SK-N-SH (cell line): Measurements from ENCODE around the gene EMILIN2. TPM values are rescaled to one million over a fixed set of nuclear protein-coding genes. Genes with fewer than 3 reads are reported as not detected.

Experiments
- CTCF ChIA-PET: fragments of 300-600, 350-600 bp; formaldehyde crosslinking; extraction: SDS; loops from one replicate; lab custom pipeline; 2021; lab: Yijun Ruan, JAX
- POLR2A ChIA-PET: fragments of 350-600 bp; sonication (Branson Sonifier 250); formaldehyde crosslinking; extraction: SDS; loops from one replicate; lab custom pipeline; 2020; ENCODE audit warnings: antibody characterized with exemption, inconsistent platforms; lab: Yijun Ruan, JAX
- DNase-seq: peaks from one replicate; pipeline ENCODE4 v3.0.0; 2012
- H2AFZ ChIP-seq: fragments of 200-600 bp; sonication (generic); 2 replicates; pipeline ENCODE4 v1.8.1; 2016; ENCODE audit warnings: antibody characterized with exemption, mild to moderate bottlenecking, low read depth
- H3F3A ChIP-seq: fragments of 200-600 bp; sonication (generic); replicated peaks from 2 replicates; pipeline ENCODE3; 2016; ENCODE audit warnings: antibody characterized with exemption, mild to moderate bottlenecking; ENCODE audit not compliant: insufficient read depth
- H3K27ac ChIP-seq, 2 experiments: fragments of 200-500 bp in 1 of 2; fragments of 200-600 bp in 1 of 2; sonication (Bioruptor generic) in 1 of 2; sonication (generic), shearing (Covaris generic) in 1 of 2; 2 replicates each; pipeline versions ENCODE4 v1.5.1 to v1.6.1; 2014 to 2016; ENCODE audit warnings: low read depth in 2 of 2, inconsistent platforms in 1 of 2, low read length in 1 of 2, mild to moderate bottlenecking in 1 of 2, mixed read lengths in 1 of 2
- H3K27me3 ChIP-seq: fragments of 200-600 bp; sonication (generic), shearing (Covaris generic); 2 replicates; pipeline ENCODE4 v1.6.1; 2016; ENCODE audit warnings: mixed run types; ENCODE audit not compliant: insufficient read depth
- H3K36me3 ChIP-seq, 2 experiments: fragments of 200-500 bp in 1 of 2; fragments of 200-600 bp in 1 of 2; sonication (Bioruptor generic) in 1 of 2; sonication (generic) in 1 of 2; replicated peaks in 1 of 2; 2 replicates each; pipeline versions ENCODE3 to v1.5.1; 2014 to 2016; ENCODE audit warnings: low read length in 1 of 2, mild to moderate bottlenecking in 1 of 2; ENCODE audit not compliant: insufficient read depth in 2 of 2, control insufficient read depth in 1 of 2
- H3K4me1 ChIP-seq, 2 experiments: fragments of 200-500 bp in 1 of 2; fragments of 200-600 bp in 1 of 2; sonication (Bioruptor generic) in 1 of 2; sonication (generic), shearing (Covaris generic) in 1 of 2; 2 replicates each; pipeline versions ENCODE4 v1.5.1 to v1.6.1; 2014 to 2016; ENCODE audit warnings: low read depth in 1 of 2, low read length in 1 of 2, mixed run types in 1 of 2; ENCODE audit not compliant: insufficient read depth in 2 of 2, control insufficient read depth in 1 of 2
- H3K4me2 ChIP-seq: fragments of 200-600 bp; sonication (generic), shearing (Covaris generic); 2 replicates; pipeline ENCODE4 v1.6.1; 2017; ENCODE audit warnings: mixed run types
- H3K4me3 ChIP-seq, 2 experiments: fragments of 200-500 bp in 1 of 2; fragments of 200-600 bp in 1 of 2; sonication (Bioruptor generic) in 1 of 2; sonication (generic), shearing (Covaris generic) in 1 of 2; 2 replicates each; pipeline versions ENCODE4 v1.5.1 to v1.8.1; 2014 to 2016; ENCODE audit warnings: low read depth in 2 of 2, inconsistent platforms in 1 of 2, low read length in 1 of 2, mild to moderate bottlenecking in 1 of 2, mixed read lengths in 1 of 2, moderate library complexity in 1 of 2
- H3K79me2 ChIP-seq: fragments of 200-600 bp; sonication (generic); 2 replicates; pipeline ENCODE4 v1.8.1; 2017; ENCODE audit warnings: mild to moderate bottlenecking; ENCODE audit not compliant: insufficient read depth
- H3K9ac ChIP-seq: fragments of 200-600 bp; sonication (generic); 2 replicates; pipeline ENCODE4 v1.6.1; 2017; ENCODE audit warnings: mixed run types
- H3K9me2 ChIP-seq: fragments of 200-600 bp; sonication (generic); 2 replicates; pipeline ENCODE4 v1.6.1; 2017; ENCODE audit warnings: mixed run types
- H3K9me3 ChIP-seq: fragments of 200-600 bp; sonication (generic); 2 replicates; pipeline ENCODE4 v1.6.1; 2017; ENCODE audit warnings: mixed run types, mild to moderate bottlenecking, moderate library complexity
- H4K20me1 ChIP-seq: fragments of 200-600 bp; sonication (generic); 2 replicates; pipeline ENCODE4 v1.6.1; 2017; ENCODE audit warnings: mild to moderate bottlenecking, mixed run types; ENCODE audit not compliant: insufficient read depth
- FOSL2 ChIP-seq: IDR thresholded peaks from 2 replicates; pipeline ENCODE4 v1.4.0; 2012; ENCODE audit warnings: low read depth, mild to moderate bottlenecking, moderate library complexity, borderline replicate concordance
- GABPA ChIP-seq: IDR thresholded peaks from 2 replicates; pipeline ENCODE4 v1.4.0; 2012; ENCODE audit warnings: low read depth, mild to moderate bottlenecking
- RFX5 ChIP-seq: IDR thresholded peaks from 2 replicates; pipeline ENCODE4 v1.6.1; 2012; ENCODE audit warnings: mild to moderate bottlenecking, improper control_type of control experiment, low read length
- TCF12 ChIP-seq: IDR thresholded peaks from 2 replicates; pipeline ENCODE4 v1.4.0; 2012
- WGBS: methylation state at CpG from one replicate; pipeline ENCODE4 v1.1.6; 2017; ENCODE audit warnings: low lambda C conversion rate; 5-methylcytosine and 5-hydroxymethylcytosine counted together
- polyA plus RNA-seq, 3 experiments: library from polyadenylated mRNA; depleted of rRNA; stranded (reverse); fragments of >200 nt; gene quantifications; 2 replicates each; pipeline ENCODE4 v1.2.3, GENCODE V29; 2012
- TF ChIP-seq, protein P1 (sequence below): fragments of 150-350 bp; IDR thresholded peaks from 2 replicates; pipeline ENCODE4 v1.6.1; 2017; ENCODE audit warnings: antibody characterized with exemption, low read length, low read depth, borderline replicate concordance
- TF ChIP-seq, protein P2 (sequence below): fragments of 200-600 bp; sonication (generic); IDR thresholded peaks from 2 replicates; pipeline ENCODE4 v1.6.1; 2017; ENCODE audit warnings: antibody characterized with exemption, mild to moderate bottlenecking, moderate library complexity

The EMILIN2 gene
- polyA plus RNA-seq, 1 of the 3 experiments (the other 2 are of a cell fraction): 1.4 TPM

- Histone ChIP-seq H3K4me3 (no peak overlapping the region), H3K9me2 (no peaks in the 10 kb centered on the region), H3K4me2 (no peak overlapping the region), H3K9ac (no peak overlapping the region), H3F3A (no peaks in the 10 kb centered on the region), H3K27ac (no peak overlapping the region), H3K79me2 (no peaks in the 10 kb centered on the region), H3K36me3 (no peaks in the 10 kb centered on the region)
- CTCF ChIA-PET: interaction anchor here (1.0 kb wide), 1 partner anchor 18 kb away, joined by 3 read pairs; no protein-coding TSS in a partner anchor
- POLR2A ChIA-PET: no interaction called here
- TF ChIP-seq TCF12: no peak
- no peak for TF ChIP-seq FOSL2
- TF ChIP-seq, protein P1, sequence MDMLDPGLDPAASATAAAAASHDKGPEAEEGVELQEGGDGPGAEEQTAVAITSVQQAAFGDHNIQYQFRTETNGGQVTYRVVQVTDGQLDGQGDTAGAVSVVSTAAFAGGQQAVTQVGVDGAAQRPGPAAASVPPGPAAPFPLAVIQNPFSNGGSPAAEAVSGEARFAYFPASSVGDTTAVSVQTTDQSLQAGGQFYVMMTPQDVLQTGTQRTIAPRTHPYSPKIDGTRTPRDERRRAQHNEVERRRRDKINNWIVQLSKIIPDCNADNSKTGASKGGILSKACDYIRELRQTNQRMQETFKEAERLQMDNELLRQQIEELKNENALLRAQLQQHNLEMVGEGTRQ: no peak
- TF ChIP-seq, protein P2, sequence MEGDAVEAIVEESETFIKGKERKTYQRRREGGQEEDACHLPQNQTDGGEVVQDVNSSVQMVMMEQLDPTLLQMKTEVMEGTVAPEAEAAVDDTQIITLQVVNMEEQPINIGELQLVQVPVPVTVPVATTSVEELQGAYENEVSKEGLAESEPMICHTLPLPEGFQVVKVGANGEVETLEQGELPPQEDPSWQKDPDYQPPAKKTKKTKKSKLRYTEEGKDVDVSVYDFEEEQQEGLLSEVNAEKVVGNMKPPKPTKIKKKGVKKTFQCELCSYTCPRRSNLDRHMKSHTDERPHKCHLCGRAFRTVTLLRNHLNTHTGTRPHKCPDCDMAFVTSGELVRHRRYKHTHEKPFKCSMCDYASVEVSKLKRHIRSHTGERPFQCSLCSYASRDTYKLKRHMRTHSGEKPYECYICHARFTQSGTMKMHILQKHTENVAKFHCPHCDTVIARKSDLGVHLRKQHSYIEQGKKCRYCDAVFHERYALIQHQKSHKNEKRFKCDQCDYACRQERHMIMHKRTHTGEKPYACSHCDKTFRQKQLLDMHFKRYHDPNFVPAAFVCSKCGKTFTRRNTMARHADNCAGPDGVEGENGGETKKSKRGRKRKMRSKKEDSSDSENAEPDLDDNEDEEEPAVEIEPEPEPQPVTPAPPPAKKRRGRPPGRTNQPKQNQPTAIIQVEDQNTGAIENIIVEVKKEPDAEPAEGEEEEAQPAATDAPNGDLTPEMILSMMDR: no peak
- TF ChIP-seq, all 33 proteins: peak for 0
- 34% methylated on average over 3 of the region's 3 CpGs for WGBS
- no peaks in the 10 kb centered on the region for H4K20me1 ChIP-seq
- H2AFZ ChIP-seq: no peak overlapping the region
- DNase-seq: no peak
- no peaks in the 10 kb centered on the region for H3K9me3 ChIP-seq
- peaks cover 4% of the 10 kb centered on the region; the same call in 1 of the 2 replicates for H3K27me3 ChIP-seq
- H3K4me1 ChIP-seq: no peaks in the 10 kb centered on the region
Observed at GRCh38 chr18:2889761-2890192, 43.0 kb downstream of the EMILIN2 start.

GRCh38 chr18:2890606-2891005 is 43.8 kb downstream of the EMILIN2 start:
- H3K79me2 ChIP-seq: no peaks in the 10 kb centered on the region
- no peak for DNase-seq
- no peaks in the 10 kb centered on the region for H3K9me2 ChIP-seq
- no peaks in the 10 kb centered on the region for H4K20me1 ChIP-seq
- ChIA-PET CTCF (no interaction called here), POLR2A (no interaction called here)
- H3K4me3 ChIP-seq: no peak overlapping the region
- no peak overlapping the region for H3K4me2 ChIP-seq
- no peaks in the 10 kb centered on the region for H3K36me3 ChIP-seq
- H3K27ac ChIP-seq: no peak overlapping the region
- WGBS: 32% methylated on average over 5 of the region's 5 CpGs
- H3K4me1 ChIP-seq: no peaks in the 10 kb centered on the region
- H3K27me3 ChIP-seq: peaks cover 4% of the 10 kb centered on the region; the same call in 1 of the 2 replicates
- H2AFZ ChIP-seq: no peak overlapping the region
- no peak overlapping the region for H3K9ac ChIP-seq
- H3F3A ChIP-seq: no peaks in the 10 kb centered on the region
- TF ChIP-seq FOSL2: no peak
- no peak for TF ChIP-seq RFX5
- TF ChIP-seq TCF12: no peak
- TF ChIP-seq GABPA: no peak
- H3K9me3 ChIP-seq: no peaks in the 10 kb centered on the region
